Stimulated activated CD8-positive, alpha-beta memory T cell treated with anti-CD3 and anti-CD28 coated beads, Interleukin-4, amount 100 ng/mL, for 48 hours (primary cell): ENCODE results near the gene TNFAIP8.
A peak's percentile ranks its signal among the peaks of the same experiment; 100 is the strongest.
"Not testable (repeated sequence)": the region's sequence is repeated elsewhere in the genome, so short reads cannot be mapped to it uniquely, and the experiment has no call there.

Experiments used
- DNase-seq: peaks from one replicate; pipeline ENCODE4 v3.0.0-alpha.2; 2020

The TNFAIP8 gene

GRCh38 chr5:119428166-119428565, 72.3 kb downstream of the TNFAIP8 start:
- DNase-seq = not testable (repeated sequence)

DNA sequence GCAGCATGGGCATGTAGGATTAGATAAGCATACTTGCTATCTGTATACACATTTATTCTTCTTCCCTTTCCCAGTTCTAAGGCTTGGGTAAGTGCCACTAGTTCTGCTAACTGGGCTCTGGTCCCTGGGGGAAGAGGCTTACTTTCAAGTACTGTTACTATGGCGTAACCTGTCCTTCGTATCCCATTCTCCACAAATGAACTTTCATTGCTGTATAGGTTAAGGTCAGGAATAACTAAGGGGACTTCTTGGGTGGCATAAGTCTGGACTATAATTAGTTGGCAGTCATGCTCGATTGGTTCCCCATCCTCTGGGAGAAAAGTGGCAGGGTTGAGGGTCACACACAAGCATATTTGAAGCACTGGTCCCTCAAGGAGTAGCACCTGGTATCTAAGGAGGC, 72.8 kb downstream of the TNFAIP8 start:
- not testable (repeated sequence) for DNase-seq

- not testable (repeated sequence) for DNase-seq
Measured at GRCh38 chr5:119432674-119433237, 76.9 kb downstream of the TNFAIP8 start.

DNA sequence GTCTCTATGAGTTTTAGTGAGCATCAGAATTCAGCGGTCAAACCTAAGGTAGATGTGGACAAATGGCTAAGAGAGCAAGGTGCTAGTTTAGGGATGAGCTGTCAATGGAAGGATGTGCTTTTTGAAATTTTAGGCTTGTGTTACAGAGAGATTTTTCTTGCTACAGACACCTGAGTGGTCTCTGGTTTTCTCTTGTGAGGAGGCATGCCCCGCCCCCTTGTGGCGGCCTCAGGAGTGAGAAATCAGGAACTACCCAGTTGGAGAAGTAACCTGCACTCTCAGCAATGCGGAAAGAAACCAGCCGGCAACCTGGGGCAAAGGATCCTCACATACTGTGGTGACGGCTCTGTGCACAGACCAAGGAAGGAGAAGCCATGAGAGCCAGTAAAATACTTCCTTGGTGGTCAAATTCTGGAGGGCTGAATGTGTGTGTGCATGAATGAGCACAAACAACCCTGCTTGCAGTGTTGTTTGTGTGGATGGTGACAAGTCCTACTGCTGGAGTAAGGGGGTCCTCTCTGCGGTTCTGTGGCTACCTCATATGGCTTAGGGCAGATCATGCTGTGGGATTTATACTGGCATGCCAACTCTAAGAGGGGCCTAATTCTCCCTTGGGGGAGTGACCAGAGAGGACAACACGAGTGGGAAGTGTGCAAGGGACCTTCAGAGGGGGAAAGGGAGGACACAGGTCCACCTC, 79.8 kb downstream of the TNFAIP8 start:
- DNase-seq = peak; percentile 83

- not testable (repeated sequence) for DNase-seq
Measured at GRCh38 chr5:119437785-119438586, 82.2 kb downstream of the TNFAIP8 start.

GRCh38 chr5:119438587-119438917, 82.7 kb downstream of the TNFAIP8 start:
- not testable (repeated sequence) for DNase-seq

DNA sequence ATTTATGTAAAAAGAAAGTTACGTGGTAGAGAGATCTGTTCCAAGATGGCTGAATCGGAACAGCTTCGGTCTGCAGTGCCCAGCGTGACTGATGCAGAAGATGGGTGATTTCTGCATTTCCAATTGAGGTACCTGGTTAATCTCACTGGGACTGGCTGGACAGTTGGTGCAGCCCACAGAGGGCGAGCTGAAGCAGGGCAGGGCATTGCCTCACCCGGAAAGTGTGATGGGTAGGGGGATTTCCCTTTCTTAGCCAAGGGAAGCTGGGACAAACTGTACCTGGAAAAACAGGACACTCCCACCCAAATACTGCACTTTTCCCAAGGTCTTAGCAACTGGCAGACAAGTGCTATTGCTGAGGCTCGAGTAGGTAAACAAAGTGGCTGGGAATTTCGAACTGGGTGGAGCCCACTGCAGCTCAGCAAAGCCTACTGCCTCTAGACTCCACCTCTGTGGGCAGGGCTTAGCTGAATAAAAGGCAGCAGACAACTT, 83.4 kb downstream of the TNFAIP8 start:
- DNase-seq = peak; percentile 26

GRCh38 chr5:119439632-119440031, 83.8 kb downstream of the TNFAIP8 start:
- DNase-seq = not testable (repeated sequence)

DNA sequence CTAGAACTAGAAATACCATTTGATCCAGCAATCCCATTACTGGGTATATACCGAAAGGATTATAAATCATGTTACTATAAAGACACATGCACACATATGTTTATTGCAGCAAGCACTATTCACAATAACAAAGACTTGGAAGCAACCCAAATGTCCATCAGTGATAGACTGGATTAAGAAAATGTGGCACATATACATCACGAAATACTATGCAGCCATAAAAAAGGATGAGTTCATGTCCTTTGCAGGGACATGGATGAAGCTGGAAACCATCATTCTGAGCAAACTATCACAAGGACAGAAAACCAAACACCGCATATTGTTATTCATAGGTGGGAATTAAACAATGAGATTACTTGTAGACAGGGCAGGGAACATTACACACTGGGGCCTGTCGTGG, 88.8 kb downstream of the TNFAIP8 start:
- not testable (repeated sequence) for DNase-seq

- DNase-seq = no peak
Measured at GRCh38 chr5:119445544-119445943, 89.7 kb downstream of the TNFAIP8 start.
